ENCODE results near the gene LSM2. TPM values are rescaled to one million over a fixed set of nuclear protein-coding genes. Genes with fewer than 3 reads are reported as not detected.

The LSM2 gene
- total and polyA plus RNA-seq, 2 donors (not counting 1 experiment from before 2014, with no cell fraction given), result 52.4 to 57.4 TPM

- H3K4me1 Mint-ChIP-seq, result peaks cover 6% of the 10 kb centered on the region
- no peaks in the 10 kb centered on the region for H3K4me1 ChIP-seq (ENCODE audit: control insufficient read depth in 2 of 2, insufficient read depth in 2 of 2, low read length in 2 of 2)
- no peak overlapping the region for H3K9ac ChIP-seq (ENCODE audit: low read length)
- no peak overlapping the region for H3K4me3 Mint-ChIP-seq
- ATAC-seq (ENCODE audit: low read depth), result no peak
- ChIA-PET CTCF (no interaction called here), POLR2A (no interaction called here)
- H3K36me3 ChIP-seq (replicated peaks in 1 of 2; ENCODE audit: control extremely low read depth in 1 of 2, control insufficient read depth in 1 of 2, extremely low read depth in 1 of 2, insufficient read depth in 2 of 2, low read length in 1 of 2), result peaks cover 0 to 6% of the 10 kb centered on the region in 2 experiments
- no peaks in the 10 kb centered on the region for H3K27me3 ChIP-seq (replicated peaks in 1 of 4; ENCODE audit: control extremely low read depth in 1 of 4, control insufficient read depth in 3 of 4, insufficient read depth in 4 of 4, low read length in 3 of 4)
- H4K20me1 ChIP-seq (ENCODE audit: control insufficient read depth, insufficient read depth, low read length, poor library complexity, severe bottlenecking), result no peaks in the 10 kb centered on the region
- 93% methylated on average over 3 of the region's 9 CpGs for WGBS (ENCODE audit: insufficient coverage)
- no peak overlapping the region for H3K27ac ChIP-seq (ENCODE audit: low read length in 2 of 2)
- H3K79me2 ChIP-seq (ENCODE audit: control insufficient read depth, insufficient read depth, low read length), result no peaks in the 10 kb centered on the region
- intact Hi-C loops (cut with micrococcal nuclease), result no loop called here
- H3K27me3 Mint-ChIP-seq, result no peaks in the 10 kb centered on the region
- no peaks in the 10 kb centered on the region for H3K9me3 ChIP-seq (ENCODE audit: control extremely low read depth in 1 of 3, control insufficient read depth in 2 of 3, insufficient read depth in 1 of 3, low read length in 2 of 3)
- no peaks in the 10 kb centered on the region for H3K9me3 Mint-ChIP-seq (ENCODE audit: insufficient read depth)
- no peak for DNase-seq
- no peak overlapping the region for H3K27ac Mint-ChIP-seq
- no peak overlapping the region for H3K4me2 ChIP-seq (replicated peaks; ENCODE audit: low read depth, low read length, poor library complexity, severe bottlenecking)
- TF ChIP-seq EZH2 (IDR thresholded peaks at IDR 0.05; ENCODE audit: borderline replicate concordance, insufficient read depth, low read depth, low read length, poor library complexity, severe bottlenecking), result no peak
- TF ChIP-seq CTCF (IDR thresholded peaks at IDR 0.05), result no peak
- no peak overlapping the region for H3K4me3 ChIP-seq (ENCODE audit: control extremely low read depth in 1 of 5, extremely low read depth in 1 of 5, insufficient read depth in 1 of 5, low read depth in 2 of 5, low read length in 4 of 5)
- no peak overlapping the region for H2AFZ ChIP-seq (ENCODE audit: insufficient read depth, low read depth, low read length, poor library complexity, severe bottlenecking)
Observed at GRCh38 chr6:31765559-31765909, 41.2 kb downstream of the LSM2 start.

- CTCF ChIA-PET, result interaction anchor here (1.2 kb wide), 1 partner anchor 34 kb away, joined by 3 read pairs; no protein-coding TSS in a partner anchor
Observed at GRCh38 chr6:31764198-31764597, 42.6 kb downstream of the LSM2 start.

More at GRCh38 chr6:31764198-31764597, 42.6 kb downstream of the LSM2 start:
- WGBS (ENCODE audit: insufficient coverage), result no CpG with 5 or more reads among the region's 4 CpGs
- Histone ChIP-seq H3K36me3 (replicated peaks in 1 of 2; ENCODE audit: control extremely low read depth in 1 of 2, control insufficient read depth in 1 of 2, extremely low read depth in 1 of 2, insufficient read depth in 2 of 2, low read length in 1 of 2) (peaks cover 0 to 6% of the 10 kb centered on the region in 2 experiments), H3K27ac (ENCODE audit: low read length in 2 of 2) (no peak overlapping the region), H2AFZ (ENCODE audit: insufficient read depth, low read depth, low read length, poor library complexity, severe bottlenecking) (no peak overlapping the region), H3K4me1 (ENCODE audit: control insufficient read depth in 2 of 2, insufficient read depth in 2 of 2, low read length in 2 of 2) (no peaks in the 10 kb centered on the region), H4K20me1 (ENCODE audit: control insufficient read depth, insufficient read depth, low read length, poor library complexity, severe bottlenecking) (no peaks in the 10 kb centered on the region), H3K9me3 (ENCODE audit: control extremely low read depth in 1 of 3, control insufficient read depth in 2 of 3, insufficient read depth in 1 of 3, low read length in 2 of 3) (no peaks in the 10 kb centered on the region), H3K9ac (ENCODE audit: low read length) (no peak overlapping the region), H3K79me2 (ENCODE audit: control insufficient read depth, insufficient read depth, low read length) (no peaks in the 10 kb centered on the region), H3K4me3 (ENCODE audit: control extremely low read depth in 1 of 5, extremely low read depth in 1 of 5, insufficient read depth in 1 of 5, low read depth in 2 of 5, low read length in 4 of 5) (no peak overlapping the region), H3K27me3 (replicated peaks in 1 of 4; ENCODE audit: control extremely low read depth in 1 of 4, control insufficient read depth in 3 of 4, insufficient read depth in 4 of 4, low read length in 3 of 4) (no peaks in the 10 kb centered on the region), H3K4me2 (replicated peaks; ENCODE audit: low read depth, low read length, poor library complexity, severe bottlenecking) (no peak overlapping the region)
- no peaks in the 10 kb centered on the region for H3K9me3 Mint-ChIP-seq (ENCODE audit: insufficient read depth)
- ATAC-seq (ENCODE audit: low read depth), result no peak
- no peak overlapping the region for H3K4me3 Mint-ChIP-seq
- intact Hi-C loops (cut with micrococcal nuclease), result no loop called here
- no peak for DNase-seq
- TF ChIP-seq EZH2 (IDR thresholded peaks at IDR 0.05; ENCODE audit: borderline replicate concordance, insufficient read depth, low read depth, low read length, poor library complexity, severe bottlenecking) (no peak), CTCF (IDR thresholded peaks at IDR 0.05) (no peak)
- POLR2A ChIA-PET, result no interaction called here
- H3K27ac Mint-ChIP-seq, result no peak overlapping the region
- no peaks in the 10 kb centered on the region for H3K4me1 Mint-ChIP-seq
- no peaks in the 10 kb centered on the region for H3K27me3 Mint-ChIP-seq
